Stromal cell of bone marrow (primary cell): Measurements from ENCODE around the gene FER1L5.
"Not testable (repeated sequence)": the region's sequence is repeated elsewhere in the genome, so short reads cannot be mapped to it uniquely, and the experiment has no call there.

Experiments used
- DNase-seq: peaks from one replicate; pipeline ENCODE4 v3.0.0-alpha.2; 2012; ENCODE audit warnings: low read depth

The FER1L5 gene

DNA sequence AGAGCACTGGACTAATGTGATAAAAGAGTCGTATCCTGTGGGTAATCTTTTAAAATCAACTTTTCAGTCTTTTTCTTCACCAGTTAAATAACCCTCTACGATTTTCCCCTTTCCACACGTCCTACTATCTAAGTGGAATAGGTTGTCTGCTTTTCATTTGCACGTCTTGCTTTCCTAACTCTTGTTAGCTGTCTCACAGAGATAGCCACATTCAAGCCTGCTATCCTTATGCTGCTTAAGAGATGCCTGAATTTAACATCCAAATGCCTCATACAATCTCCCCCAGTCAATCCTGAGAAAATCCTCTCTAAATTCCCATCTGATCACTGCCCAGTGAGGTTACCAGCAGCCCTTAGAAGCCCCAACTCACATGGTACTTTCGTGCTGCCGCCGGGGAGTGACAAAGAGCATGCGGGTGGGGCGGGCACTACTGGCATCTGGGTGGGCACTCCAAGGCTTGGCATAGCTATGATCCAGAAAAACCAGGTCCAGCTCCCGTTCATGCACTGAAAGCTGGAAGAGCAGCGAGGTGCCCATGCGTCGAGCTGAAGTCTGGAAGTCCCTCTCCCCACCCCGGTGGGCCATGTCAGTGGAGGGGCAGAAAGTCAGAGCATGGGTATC is 5.9 kb upstream of the FER1L5 start:
- no peak for DNase-seq

GRCh38 chr2:96637385-96638143 is 5.0 kb upstream of the FER1L5 start:
- peak; percentile 88 for DNase-seq

- DNase-seq, result peak; percentile 79
These were observed 4.1 kb upstream of the FER1L5 start, which contains the start of gene KANSL3 for GRCh38 chr2:96638144-96639121. Gene KANSL3 (minus strand): TSS chr2:96638312. CDS start chr2:96637135, 1,177 bp downstream.

GRCh38 chr2:96647681-96648080 is 5.1 kb downstream of the FER1L5 start:
- DNase-seq, result no peak

DNA sequence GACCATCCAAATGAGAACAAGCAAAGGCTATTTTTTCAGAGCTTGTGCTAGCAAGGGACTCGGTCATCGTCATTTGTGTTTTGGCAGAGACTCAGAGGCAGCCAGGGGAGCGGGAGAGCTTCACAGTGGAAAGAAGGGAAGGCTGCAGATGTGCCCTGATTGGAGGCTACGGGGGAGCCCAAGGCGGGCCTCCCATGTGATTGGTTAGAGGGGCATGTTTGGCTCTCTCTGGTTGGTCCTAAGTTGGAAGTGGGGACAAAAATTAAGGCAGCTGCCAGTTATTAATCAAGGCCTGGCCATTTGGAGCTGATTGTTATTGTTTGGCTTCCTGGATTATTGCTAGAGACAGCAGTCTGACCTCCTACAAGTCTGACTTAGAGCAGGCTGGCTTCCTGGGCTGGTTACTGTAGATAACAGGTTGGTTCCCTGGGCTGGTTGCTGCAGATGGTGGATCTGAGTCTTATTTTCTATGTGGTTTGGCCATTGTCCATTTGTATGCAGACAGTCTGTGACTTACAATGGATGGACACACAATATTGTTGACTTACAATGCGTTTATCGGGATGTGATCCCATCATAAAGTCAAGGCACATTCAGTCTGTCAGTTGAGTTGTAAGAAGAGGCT is 5.9 kb downstream of the FER1L5 start:
- DNase-seq, result no peak

DNA sequence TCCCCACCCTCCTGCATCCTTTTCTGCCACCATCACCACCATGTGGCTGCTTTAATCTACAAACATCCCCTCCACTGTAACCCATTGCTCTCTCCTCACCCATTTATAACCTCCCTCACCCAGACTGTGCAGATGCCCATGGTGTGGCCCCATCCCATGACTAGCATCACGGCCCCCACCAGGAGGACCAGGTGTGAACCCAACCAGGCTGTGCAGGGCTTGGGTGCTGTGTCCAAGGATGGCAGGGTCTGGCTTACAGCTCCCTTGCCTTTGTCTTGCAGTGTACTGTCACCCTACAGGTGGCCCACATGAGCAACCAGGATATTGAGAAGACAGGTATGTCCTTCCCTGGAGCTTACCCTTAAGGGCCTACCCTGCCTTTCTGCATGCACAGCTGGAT is 6.8 kb downstream of the FER1L5 start:
- DNase-seq, result no peak

GRCh38 chr2:96651793-96652192 is 9.2 kb downstream of the FER1L5 start:
- DNase-seq, result no peak

GRCh38 chr2:96654791-96655190 is 12.2 kb downstream of the FER1L5 start:
- not testable (repeated sequence) for DNase-seq

- DNase-seq, result no peak
These were observed 13.0 kb downstream of the FER1L5 start for GRCh38 chr2:96655526-96655925.

DNA sequence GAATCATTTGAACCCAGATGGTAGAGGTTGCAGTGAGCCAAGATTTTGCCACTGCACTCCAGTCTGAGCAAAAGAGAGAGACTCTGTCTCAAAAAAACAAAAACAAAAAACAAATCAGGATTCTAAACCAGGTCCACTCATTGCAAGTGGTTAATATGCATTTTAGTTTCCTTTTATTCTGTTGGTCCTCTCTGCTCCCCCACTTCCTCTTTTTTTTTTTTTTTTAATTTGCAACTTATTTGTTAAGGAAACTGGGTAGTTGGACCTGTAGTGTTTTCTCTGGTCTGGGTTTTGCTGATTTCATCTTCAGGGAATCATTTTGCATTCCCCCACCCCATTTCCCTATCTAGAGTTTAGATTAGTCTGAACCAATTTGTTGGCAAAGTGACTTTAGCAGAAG is 14.0 kb downstream of the FER1L5 start:
- DNase-seq, result no peak

DNA sequence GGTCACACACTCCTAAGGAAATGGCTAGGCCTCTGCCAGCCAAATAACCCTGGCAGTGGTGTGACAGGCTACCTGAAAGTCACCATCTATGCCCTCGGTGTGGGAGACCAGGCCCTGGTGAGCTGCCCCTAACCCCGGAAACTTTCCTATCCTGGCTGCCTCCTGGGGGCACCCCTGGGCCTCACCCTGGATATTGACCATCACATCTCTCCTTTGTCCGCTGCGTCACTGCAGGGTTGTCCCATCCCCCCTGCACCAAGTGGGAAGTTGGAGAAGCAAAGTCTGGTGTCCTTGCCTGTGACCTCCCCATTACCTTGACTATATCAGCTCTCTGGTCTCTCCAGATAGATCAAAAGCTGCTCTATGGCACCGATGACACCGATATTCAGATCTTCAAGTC is 18.8 kb downstream of the FER1L5 start:
- no peak for DNase-seq

- DNase-seq, result no peak
These were observed 19.8 kb downstream of the FER1L5 start for GRCh38 chr2:96662360-96662759.

GRCh38 chr2:96663177-96663576 is 20.6 kb downstream of the FER1L5 start:
- no peak for DNase-seq

DNA sequence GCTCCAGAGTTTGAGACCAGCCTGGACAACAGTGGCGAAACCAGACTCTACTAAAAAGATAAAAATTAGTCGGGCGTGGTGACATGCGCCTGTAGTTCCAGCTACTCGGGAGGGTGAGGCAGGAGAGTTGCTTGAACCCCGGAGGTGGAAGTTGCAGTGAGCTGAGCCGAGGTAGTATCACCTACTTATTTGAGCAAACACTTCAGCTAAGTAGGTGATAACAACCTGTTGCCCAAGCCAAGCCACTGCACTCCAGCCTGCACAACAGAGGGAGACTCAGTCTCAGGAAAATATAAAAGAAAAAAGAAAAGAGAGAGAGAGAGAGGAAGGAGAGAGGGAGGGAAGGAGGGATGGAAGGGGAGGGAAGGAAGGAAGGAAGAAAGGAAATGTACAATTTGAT is 21.3 kb downstream of the FER1L5 start:
- no peak for DNase-seq

DNA sequence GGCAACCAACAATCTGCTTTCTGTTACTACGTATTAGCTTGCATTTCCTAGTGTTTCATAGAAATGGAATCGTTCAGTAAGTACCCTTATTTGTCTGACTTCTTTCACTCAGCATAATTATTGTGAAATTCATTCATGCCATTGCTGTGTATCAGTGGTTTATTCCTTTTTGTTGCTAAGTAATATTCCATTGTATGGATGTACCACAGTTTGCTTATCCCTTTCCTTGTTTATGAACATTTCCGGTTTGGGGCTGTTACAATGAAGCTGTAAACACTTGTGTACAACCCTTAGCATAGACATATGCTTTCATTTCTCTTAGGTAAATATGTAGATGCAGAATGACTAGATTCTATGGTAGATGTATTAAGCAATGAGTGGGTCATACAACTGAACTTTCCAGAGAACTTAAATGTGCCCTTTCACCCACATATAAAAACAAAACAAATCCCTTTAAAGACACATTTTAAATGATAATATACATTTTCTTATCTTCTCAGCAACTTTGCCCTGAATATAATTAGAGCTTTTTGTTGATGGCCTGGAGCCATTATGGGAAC is 21.9 kb downstream of the FER1L5 start:
- DNase-seq, result no peak

DNA sequence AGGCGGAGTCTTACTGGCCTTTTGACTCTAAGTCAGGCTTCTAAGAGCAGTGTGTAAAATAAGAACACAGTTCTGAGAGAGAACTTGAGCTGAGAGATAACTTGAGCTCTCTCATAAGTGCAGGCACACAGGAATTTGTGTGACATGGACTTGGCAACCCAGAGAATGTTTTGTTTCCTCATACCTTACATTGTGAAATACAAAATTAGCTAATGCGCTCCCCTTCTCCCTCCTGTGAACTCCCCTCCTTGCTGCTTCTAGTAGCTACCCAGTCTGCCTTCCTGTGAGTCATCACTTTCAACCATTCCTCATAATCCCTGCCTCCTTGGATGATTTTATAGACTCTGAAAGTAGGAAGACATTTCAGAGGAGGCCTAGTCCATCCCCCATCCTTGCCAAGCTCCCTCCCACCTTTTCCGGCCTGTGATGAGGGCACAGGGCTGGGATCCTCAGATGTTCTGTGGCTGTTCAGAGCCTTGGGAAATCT is 22.6 kb downstream of the FER1L5 start:
- DNase-seq, result peak; percentile 96

DNA sequence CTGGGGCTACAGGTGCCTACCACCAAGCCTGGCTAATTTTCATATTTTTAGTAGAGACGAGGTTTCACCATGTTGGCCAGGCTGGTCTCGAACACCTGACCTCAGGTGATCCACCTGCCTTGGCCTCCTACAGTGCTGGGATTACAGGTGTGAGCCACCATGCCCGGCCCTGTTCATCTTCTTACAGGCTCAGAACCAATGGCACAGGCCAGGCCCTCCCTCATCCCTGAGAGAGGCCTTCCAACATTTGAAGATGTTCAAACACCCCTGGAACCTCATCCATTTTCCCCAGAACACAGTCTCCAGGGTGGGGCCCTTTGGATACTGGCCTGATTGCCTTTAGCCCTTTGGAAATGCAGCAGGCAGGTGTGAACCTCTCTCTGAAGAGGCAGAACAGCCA is 23.2 kb downstream of the FER1L5 start:
- DNase-seq, result not testable (repeated sequence)

GRCh38 chr2:96668771-96669170 is 26.2 kb downstream of the FER1L5 start:
- DNase-seq, result no peak

- no peak for DNase-seq
These were observed 27.1 kb downstream of the FER1L5 start for GRCh38 chr2:96669539-96670215.

GRCh38 chr2:96679848-96680247 is 37.3 kb downstream of the FER1L5 start:
- no peak for DNase-seq

GRCh38 chr2:96680561-96681141 is 38.1 kb downstream of the FER1L5 start:
- DNase-seq, result no peak
